ENCODE data around the gene KRT77.
"Not testable (repeated sequence)": the region's sequence is repeated elsewhere in the genome, so short reads cannot be mapped to it uniquely, and the experiment has no call there.

Gene KRT77

DNA sequence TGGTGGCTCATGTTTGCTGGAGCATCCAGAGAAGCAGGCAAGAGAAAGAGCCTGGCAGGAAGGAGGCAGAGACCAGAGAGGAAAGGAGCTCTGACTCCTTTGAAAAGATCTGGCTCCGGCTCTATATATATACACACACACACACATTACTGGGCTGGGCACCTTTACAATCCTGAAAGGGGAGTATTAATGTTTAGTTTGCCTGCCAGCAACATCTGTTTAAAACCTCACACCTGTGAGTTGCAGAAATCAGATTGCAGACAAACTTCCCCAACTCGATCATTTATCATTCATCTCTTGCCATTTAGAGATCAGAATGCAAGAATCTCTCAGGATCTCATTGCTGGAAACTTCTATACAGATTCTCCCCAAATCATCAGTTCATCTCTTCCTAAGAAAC lies at the start of gene KRT77:
Gene KRT77 (minus strand): TSS at position 101 of the 400 bp plus-strand sequence. CDS start 90 bp downstream, at position 11.
- Histone ChIP-seq H3K4me3 (ENCODE audit: low read length) (no peak within 1 kb of the TSS), H3K4me1 (ENCODE audit: control insufficient read depth, insufficient read depth, low read length) (no peaks in the 10 kb centered on the region), H3K36me3 (ENCODE audit: control insufficient read depth, insufficient read depth, low read length) (no peaks in the 10 kb centered on the region), H3K27me3 (ENCODE audit: control insufficient read depth, insufficient read depth, low read length) (no peaks in the 10 kb centered on the region), H3K27ac (ENCODE audit: low read depth, low read length) (no peak within 1 kb of the TSS), H3K9ac (ENCODE audit: low read length) (no peak within 1 kb of the TSS)

DNA sequence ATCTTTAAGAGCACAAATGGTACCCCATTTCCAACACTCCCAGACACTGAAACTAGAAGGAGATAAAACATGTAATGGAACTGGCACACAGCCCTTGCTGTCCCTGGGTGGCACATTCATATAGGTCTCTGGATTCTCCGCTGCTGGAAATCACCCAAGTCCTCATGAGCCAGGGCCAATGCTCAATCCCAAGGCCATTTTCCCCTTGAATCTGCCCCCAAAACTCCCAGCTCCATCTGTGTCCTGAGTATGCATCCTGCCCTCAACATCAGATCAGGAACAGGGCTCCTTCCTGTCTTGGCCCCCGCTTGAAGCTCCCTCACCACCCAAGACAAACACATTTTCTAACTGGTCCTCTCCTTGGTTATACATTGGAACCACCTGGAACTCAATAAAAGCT lies 49.2 kb upstream of the KRT77 start:
- no peak overlapping the region for H3K9ac ChIP-seq (ENCODE audit: low read length)
- peaks cover 2% of the 10 kb centered on the region for H3K27me3 ChIP-seq (ENCODE audit: control insufficient read depth, insufficient read depth, low read length)
- no peak overlapping the region for H3K4me3 ChIP-seq (ENCODE audit: low read length)
- no peaks in the 10 kb centered on the region for H3K4me1 ChIP-seq (ENCODE audit: control insufficient read depth, insufficient read depth, low read length)
- no peaks in the 10 kb centered on the region for H3K36me3 ChIP-seq (ENCODE audit: control insufficient read depth, insufficient read depth, low read length)
- no peak overlapping the region for H3K27ac ChIP-seq (ENCODE audit: low read depth, low read length)

DNA sequence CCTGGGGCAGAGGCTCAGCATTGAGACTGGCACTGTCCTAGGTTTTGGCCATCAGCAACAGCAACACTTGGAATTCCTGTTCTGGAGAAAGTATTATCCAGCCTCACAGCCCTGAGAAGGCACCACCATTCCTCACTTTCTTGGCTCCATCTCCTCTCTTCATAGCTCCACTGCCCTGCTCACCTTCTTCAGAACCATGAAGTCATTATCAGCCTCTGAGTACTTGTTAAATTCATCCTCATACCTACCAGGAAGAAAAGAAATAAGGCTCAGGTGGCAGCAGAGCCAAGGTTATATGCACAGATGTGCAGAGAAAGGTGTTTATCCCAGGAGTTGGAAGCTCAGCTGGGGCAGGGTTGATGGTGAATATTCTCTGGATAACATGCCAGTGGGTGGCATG lies 48.5 kb upstream of the KRT77 start:
- Histone ChIP-seq H3K27ac (ENCODE audit: low read depth, low read length) (no peak overlapping the region), H3K9ac (ENCODE audit: low read length) (no peak overlapping the region), H3K27me3 (ENCODE audit: control insufficient read depth, insufficient read depth, low read length) (peaks cover 2% of the 10 kb centered on the region), H3K4me3 (ENCODE audit: low read length) (no peak overlapping the region), H3K36me3 (ENCODE audit: control insufficient read depth, insufficient read depth, low read length) (no peaks in the 10 kb centered on the region), H3K4me1 (ENCODE audit: control insufficient read depth, insufficient read depth, low read length) (no peaks in the 10 kb centered on the region)

DNA sequence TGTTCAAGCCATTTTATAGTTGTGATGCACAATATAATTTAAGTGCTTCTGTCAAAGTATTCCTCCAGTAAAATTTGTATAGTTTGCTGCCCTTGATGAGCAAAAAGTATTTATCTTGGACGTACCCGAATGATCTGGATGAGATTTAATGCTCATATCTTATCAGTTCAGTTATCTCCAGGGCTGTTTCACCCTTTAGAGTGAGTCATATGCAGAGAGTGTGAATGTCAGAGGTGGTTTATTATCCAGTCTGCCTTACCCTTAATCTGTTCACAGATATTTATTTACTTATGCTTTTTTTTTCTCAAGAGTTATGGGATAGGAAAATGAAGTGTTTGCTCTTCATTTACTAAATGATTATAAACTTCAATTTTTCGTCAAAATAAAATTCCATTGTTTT lies 47.2 kb upstream of the KRT77 start:
- not testable (repeated sequence) for H3K9ac ChIP-seq (ENCODE audit: low read length); H3K4me1 ChIP-seq (ENCODE audit: control insufficient read depth, insufficient read depth, low read length)

DNA sequence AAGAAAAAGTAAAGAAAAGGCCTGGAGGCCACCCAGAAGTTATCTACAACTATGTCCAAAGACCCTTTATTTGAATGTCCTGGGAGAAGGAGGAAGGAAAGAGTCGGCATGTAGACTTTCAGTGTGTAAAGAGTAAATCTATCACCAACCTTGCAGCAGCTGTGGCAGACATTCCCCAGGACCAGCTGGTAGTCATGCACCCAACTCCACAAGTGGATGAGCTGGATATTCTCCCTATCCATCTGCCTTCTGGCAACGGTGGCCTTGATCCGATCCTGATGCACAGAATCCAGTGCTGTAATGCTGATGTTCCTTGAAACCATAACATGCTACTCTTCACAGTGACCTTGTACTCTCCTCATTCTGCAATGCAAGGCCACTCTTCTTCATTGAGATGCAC lies 46.5 kb upstream of the KRT77 start:
- H3K36me3 ChIP-seq (ENCODE audit: control insufficient read depth, insufficient read depth, low read length), result no peaks in the 10 kb centered on the region
- no peaks in the 10 kb centered on the region for H3K4me1 ChIP-seq (ENCODE audit: control insufficient read depth, insufficient read depth, low read length)
- H3K27me3 ChIP-seq (ENCODE audit: control insufficient read depth, insufficient read depth, low read length), result peaks cover 5% of the 10 kb centered on the region
- H3K4me3 ChIP-seq (ENCODE audit: low read length), result no peak overlapping the region
- H3K27ac ChIP-seq (ENCODE audit: low read depth, low read length), result no peak overlapping the region
- no peak overlapping the region for H3K9ac ChIP-seq (ENCODE audit: low read length)

More for the DNA sequence above, 47.2 kb upstream of the KRT77 start:
- H3K27ac ChIP-seq (ENCODE audit: low read depth, low read length); H3K36me3 ChIP-seq (ENCODE audit: control insufficient read depth, insufficient read depth, low read length); H3K27me3 ChIP-seq (ENCODE audit: control insufficient read depth, insufficient read depth, low read length); H3K4me3 ChIP-seq (ENCODE audit: low read length): not testable (repeated sequence)

DNA sequence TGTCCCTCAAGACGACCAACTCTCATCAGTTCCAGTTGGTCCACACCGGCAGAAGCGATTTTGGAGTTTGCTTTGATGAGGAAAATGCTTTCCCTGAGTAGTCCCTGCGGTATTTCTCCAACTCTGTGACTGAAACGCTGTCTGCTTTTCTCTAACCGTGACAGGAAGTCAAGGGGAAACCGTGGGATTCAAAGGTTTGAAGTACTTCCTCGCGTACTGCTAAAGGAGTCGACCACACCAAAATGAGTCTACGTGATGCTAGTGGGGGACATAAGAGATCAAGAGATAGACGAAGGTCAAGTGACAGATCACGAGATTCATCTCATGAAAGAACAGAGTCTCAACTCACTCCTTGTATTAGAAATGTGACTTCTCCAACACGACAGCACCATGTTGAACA lies 45.3 kb upstream of the KRT77 start:
- no peak overlapping the region for H3K9ac ChIP-seq (ENCODE audit: low read length)
- H3K27ac ChIP-seq (ENCODE audit: low read depth, low read length), result no peak overlapping the region
- H3K27me3 ChIP-seq (ENCODE audit: control insufficient read depth, insufficient read depth, low read length), result peaks cover 3% of the 10 kb centered on the region
- no peaks in the 10 kb centered on the region for H3K4me1 ChIP-seq (ENCODE audit: control insufficient read depth, insufficient read depth, low read length)
- no peak overlapping the region for H3K4me3 ChIP-seq (ENCODE audit: low read length)
- no peaks in the 10 kb centered on the region for H3K36me3 ChIP-seq (ENCODE audit: control insufficient read depth, insufficient read depth, low read length)

DNA sequence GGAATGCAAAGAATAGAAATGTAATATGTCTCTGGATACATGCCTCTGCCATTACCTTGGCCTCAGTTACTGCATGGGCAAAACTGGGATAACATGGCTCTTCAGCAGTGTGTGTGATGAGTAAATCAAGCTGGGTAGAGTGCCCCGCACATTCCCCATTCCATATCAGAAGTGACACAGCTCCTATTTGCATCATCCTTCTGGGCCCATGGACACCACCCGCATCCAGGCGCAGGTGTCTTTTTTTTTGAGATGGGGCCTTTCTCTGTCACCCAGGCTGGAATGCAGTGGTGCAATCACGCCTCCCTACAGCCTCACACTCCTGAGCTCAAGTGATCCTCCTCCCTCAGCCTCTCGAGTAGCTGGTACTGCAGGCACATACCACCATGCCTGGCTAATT lies 42.2 kb upstream of the KRT77 start:
- Histone ChIP-seq H3K27ac (ENCODE audit: low read depth, low read length) (no peak overlapping the region), H3K9ac (ENCODE audit: low read length) (no peak overlapping the region), H3K27me3 (ENCODE audit: control insufficient read depth, insufficient read depth, low read length) (peaks cover 3% of the 10 kb centered on the region), H3K36me3 (ENCODE audit: control insufficient read depth, insufficient read depth, low read length) (no peaks in the 10 kb centered on the region), H3K4me3 (ENCODE audit: low read length) (no peak overlapping the region), H3K4me1 (ENCODE audit: control insufficient read depth, insufficient read depth, low read length) (no peaks in the 10 kb centered on the region)

DNA sequence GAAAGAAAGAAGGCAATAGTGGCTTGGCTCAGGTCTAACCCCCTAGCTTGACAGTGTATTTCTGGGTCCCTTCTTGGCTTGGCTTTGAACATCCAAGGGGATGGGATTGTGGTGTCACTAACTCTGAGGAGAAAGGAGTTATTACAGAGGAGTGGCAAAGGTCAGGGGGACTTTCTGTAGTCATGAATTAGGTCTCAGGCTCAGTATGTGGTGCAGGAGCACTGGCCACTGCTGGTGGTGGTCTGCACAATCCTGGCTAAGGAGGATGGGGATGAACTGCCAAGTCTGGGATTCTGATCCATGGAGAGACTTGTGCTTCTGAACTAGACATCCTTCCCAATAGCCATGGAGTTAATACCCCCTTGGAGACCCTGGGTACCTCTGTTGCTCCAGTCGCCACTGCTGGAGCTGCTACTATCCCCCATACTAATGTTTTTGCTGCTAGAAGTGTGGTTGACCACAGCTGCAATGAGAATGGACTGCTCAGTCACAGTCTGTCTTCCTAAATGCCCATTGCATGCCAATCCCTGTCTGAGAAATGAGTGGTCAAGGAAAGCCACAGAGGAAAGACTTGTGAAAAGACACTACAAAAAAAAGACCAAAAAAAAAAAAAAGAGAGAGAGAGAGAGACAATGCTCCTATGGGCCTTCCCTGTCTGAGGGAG lies 41.3 kb upstream of the KRT77 start:
- Histone ChIP-seq H3K27ac (ENCODE audit: low read depth, low read length) (no peak overlapping the region), H3K9ac (ENCODE audit: low read length) (no peak overlapping the region), H3K27me3 (ENCODE audit: control insufficient read depth, insufficient read depth, low read length) (peaks cover 3% of the 10 kb centered on the region), H3K36me3 (ENCODE audit: control insufficient read depth, insufficient read depth, low read length) (no peaks in the 10 kb centered on the region), H3K4me1 (ENCODE audit: control insufficient read depth, insufficient read depth, low read length) (no peaks in the 10 kb centered on the region), H3K4me3 (ENCODE audit: low read length) (no peak overlapping the region)

DNA sequence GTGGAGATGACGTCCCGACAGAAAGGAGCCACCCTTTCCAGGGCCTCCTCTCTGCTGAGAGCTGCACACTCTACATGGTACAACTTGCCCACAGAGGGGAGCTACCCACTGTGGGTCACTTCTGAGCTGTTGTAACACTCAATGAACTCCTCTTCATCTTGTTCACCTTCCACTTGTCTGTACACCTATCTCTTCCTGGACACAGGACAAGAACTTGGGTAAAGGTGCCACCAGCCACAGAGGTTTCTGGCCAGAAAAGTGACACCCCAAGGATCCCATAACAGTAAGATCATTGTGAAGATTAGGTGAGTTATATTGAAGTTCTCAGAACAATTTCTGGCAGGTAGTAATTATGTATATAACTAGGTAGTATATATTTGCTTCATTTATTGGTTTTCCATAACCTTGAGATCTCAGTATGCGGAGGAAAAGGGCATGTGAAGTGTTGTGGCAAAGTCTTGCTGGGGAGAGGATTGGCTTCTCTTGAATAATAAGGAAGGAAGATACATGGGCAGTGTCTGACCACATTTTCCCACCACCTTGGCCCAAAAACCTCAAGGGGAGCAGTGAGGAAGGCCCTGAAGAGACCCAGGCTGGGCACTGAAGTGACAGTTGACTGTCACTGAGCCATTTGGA lies 39.6 kb upstream of the KRT77 start:
- no peak overlapping the region for H3K9ac ChIP-seq (ENCODE audit: low read length)
- H3K4me3 ChIP-seq (ENCODE audit: low read length), result no peak overlapping the region
- no peak overlapping the region for H3K27ac ChIP-seq (ENCODE audit: low read depth, low read length)
- peaks cover 3% of the 10 kb centered on the region for H3K27me3 ChIP-seq (ENCODE audit: control insufficient read depth, insufficient read depth, low read length)
- no peaks in the 10 kb centered on the region for H3K4me1 ChIP-seq (ENCODE audit: control insufficient read depth, insufficient read depth, low read length)
- H3K36me3 ChIP-seq (ENCODE audit: control insufficient read depth, insufficient read depth, low read length), result no peaks in the 10 kb centered on the region

DNA sequence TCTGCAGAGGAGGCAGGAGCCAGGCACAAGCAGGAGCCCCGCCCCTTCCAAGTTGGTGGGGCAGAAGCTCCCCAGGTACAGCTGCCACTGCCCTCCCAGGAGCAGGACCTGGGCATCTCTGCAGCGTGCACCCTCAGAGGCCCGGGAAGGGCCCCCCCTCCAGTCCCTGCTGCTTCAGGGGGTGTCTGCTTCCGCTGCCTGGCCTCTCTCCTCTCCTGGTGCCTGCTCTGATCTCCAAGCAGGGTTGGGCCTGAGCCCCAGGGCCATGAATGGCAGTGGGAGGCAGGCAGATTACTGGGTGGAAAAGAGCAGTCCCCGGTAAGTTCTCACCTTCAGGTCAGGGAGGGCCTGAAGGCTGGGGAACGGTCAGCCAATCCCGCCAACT lies 38.9 kb upstream of the KRT77 start:
- H3K27ac ChIP-seq (ENCODE audit: low read depth, low read length), result no peak overlapping the region
- peaks cover 3% of the 10 kb centered on the region for H3K27me3 ChIP-seq (ENCODE audit: control insufficient read depth, insufficient read depth, low read length)
- H3K4me3 ChIP-seq (ENCODE audit: low read length), result no peak overlapping the region
- no peak overlapping the region for H3K9ac ChIP-seq (ENCODE audit: low read length)
- H3K36me3 ChIP-seq (ENCODE audit: control insufficient read depth, insufficient read depth, low read length), result no peaks in the 10 kb centered on the region
- no peaks in the 10 kb centered on the region for H3K4me1 ChIP-seq (ENCODE audit: control insufficient read depth, insufficient read depth, low read length)

DNA sequence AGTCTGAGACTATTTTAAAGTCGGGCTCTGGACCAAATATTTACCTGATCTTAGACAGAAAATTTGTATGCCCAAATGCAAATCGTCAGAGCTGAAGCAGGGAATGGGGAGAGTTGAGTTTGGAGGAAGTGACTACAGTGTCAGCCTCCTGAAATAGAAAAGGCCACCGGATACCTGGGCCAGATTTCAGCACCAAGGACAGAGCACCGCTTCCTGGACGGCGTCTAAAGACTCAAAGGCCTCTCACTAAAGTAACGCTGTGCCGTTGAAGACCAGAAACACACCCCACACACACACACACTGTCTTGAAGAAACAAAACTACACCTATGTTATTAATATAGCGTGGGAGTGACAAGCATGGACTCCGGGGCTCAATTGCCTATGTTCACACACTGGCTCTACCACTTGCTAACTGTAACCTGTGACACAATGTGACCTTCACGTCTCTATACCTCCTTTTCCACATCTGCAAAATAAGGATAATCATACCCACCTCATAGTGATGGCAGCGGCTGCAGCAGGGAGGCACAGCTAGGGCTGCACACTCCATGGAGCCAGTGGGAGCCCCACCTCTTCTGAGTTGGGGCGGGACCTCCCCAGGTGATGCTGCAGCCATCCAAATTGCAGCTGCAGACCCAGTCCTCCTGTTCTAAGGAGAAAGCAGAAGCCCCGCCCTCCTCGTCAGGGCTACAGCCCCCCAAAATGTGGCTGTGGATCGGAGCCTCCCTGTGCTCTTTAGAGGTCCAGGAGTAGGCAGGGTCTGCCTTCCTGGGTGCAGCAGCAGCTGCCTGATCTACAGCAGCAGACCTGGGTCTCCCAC lies 38.3 kb upstream of the KRT77 start:
- H3K27me3 ChIP-seq (ENCODE audit: control insufficient read depth, insufficient read depth, low read length), result peaks cover 3% of the 10 kb centered on the region
- H3K4me3 ChIP-seq (ENCODE audit: low read length), result no peak overlapping the region
- H3K9ac ChIP-seq (ENCODE audit: low read length), result no peak overlapping the region
- no peaks in the 10 kb centered on the region for H3K4me1 ChIP-seq (ENCODE audit: control insufficient read depth, insufficient read depth, low read length)
- no peak overlapping the region for H3K27ac ChIP-seq (ENCODE audit: low read depth, low read length)
- H3K36me3 ChIP-seq (ENCODE audit: control insufficient read depth, insufficient read depth, low read length), result no peaks in the 10 kb centered on the region

DNA sequence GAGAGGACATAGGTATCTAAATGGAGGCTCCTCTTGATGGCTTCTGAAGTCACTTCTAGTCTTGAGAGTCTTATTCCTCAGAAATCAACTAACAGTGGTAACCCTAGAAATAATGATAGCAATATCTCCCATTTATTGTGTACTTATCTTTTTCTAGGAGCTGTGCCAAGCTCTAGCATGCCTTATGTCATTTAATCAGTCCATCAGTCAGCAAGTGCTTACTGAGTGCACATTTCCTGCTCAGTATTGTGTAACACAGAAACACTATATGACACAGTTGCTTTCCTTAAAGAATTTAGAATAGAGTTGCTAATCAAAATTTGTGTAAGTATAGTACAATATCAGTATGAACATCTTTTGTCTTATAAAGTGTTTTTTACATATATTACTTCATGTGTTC lies 37.3 kb upstream of the KRT77 start:
- no peaks in the 10 kb centered on the region for H3K27me3 ChIP-seq (ENCODE audit: control insufficient read depth, insufficient read depth, low read length)
- H3K4me1 ChIP-seq (ENCODE audit: control insufficient read depth, insufficient read depth, low read length), result no peaks in the 10 kb centered on the region
- H3K9ac ChIP-seq (ENCODE audit: low read length), result no peak overlapping the region
- no peak overlapping the region for H3K27ac ChIP-seq (ENCODE audit: low read depth, low read length)
- no peak overlapping the region for H3K4me3 ChIP-seq (ENCODE audit: low read length)
- no peaks in the 10 kb centered on the region for H3K36me3 ChIP-seq (ENCODE audit: control insufficient read depth, insufficient read depth, low read length)

Data from rectal smooth muscle tissue (tissue), 1 donor.